ENCODE results near the gene HOXA6.

DNA sequence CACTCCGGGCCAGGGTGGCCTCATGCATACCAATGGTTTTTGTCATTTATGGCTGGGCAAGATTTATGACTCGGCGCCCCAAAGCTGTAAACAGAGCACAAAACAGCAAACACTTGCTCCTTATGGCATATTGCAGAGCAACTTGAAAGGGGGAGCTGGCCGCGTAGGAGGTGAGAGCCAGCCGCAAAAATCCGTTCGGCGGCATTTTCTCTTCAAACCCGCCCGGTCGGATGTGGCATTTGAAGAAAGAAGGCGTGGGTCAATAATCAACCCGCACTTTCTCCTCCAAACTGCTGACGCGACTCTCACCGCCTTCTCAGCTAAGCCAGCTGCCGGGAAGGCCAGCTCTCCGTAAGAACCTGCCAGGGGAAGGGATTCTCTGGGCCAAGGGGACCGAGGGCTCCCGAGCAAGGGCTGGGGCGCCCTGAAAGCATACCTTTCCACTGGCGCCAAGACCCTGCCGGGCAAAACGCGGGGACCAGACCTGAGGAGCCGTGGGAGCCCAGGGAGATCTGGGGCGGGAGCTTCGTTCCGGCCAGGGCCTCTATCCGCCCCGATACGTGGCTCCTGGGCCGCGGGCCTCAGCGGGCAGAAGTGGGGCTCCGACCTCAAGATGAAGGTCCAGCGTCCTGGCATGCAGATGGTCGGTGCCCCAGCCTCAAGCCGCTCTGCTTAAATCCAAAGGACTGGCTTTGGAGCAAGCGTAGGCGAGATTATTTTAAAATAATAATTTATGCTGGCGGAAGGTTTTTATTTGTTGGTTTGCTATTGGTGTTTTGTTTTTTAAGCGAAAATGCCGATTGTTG is 32.1 kb downstream of the HOXA6 start:
- TF ChIP-seq CTCF (IDR thresholded peaks at IDR 0.05; ENCODE audit: borderline replicate concordance, extremely low read depth, low read length, poor library complexity, severe bottlenecking): no peak
- TF ChIP-seq EZH2 (IDR thresholded peaks at IDR 0.05; ENCODE audit: borderline replicate concordance, low read depth, low read length, severe bottlenecking): no peak

Measured in DND-41 (cell line).